OCI-LY1 (cell line): Measurements from ENCODE around the gene FXYD6.

ENCODE experiments used
- H2AFZ ChIP-seq: fragments of 200-600 bp; sonication (generic), shearing (Covaris generic); 2 replicates; pipeline ENCODE4 v1.6.0; 2014; ENCODE audit warnings: antibody characterized with exemption, mild to moderate bottlenecking, low read length
- H3F3A ChIP-seq: fragments of 200-600 bp; sonication (generic), shearing (Covaris generic); 2 replicates; pipeline ENCODE4 v1.6.0; 2014; ENCODE audit warnings: mild to moderate bottlenecking, antibody characterized with exemption, low read length, moderate library complexity; ENCODE audit not compliant: insufficient read depth
- H3K27ac ChIP-seq: fragments of 200-600 bp; sonication (generic); 2 replicates; pipeline ENCODE4 v1.5.1; 2014; ENCODE audit warnings: low read length, mixed run types, mild to moderate bottlenecking, low read depth; ENCODE audit not compliant: poor library complexity, severe bottlenecking
- H3K27me3 ChIP-seq: fragments of 200-600 bp; sonication (generic); 2 replicates; pipeline ENCODE4 v1.6.0; 2014; ENCODE audit warnings: antibody characterized with exemption, mild to moderate bottlenecking, low read length, moderate library complexity; ENCODE audit not compliant: insufficient read depth
- H3K36me3 ChIP-seq: fragments of 200-600 bp; sonication (generic); 2 replicates; pipeline ENCODE4 v1.6.1; 2014; ENCODE audit warnings: mild to moderate bottlenecking, antibody characterized with exemption, low read length, moderate library complexity, mixed read lengths; ENCODE audit not compliant: insufficient read depth
- H3K4me1 ChIP-seq: fragments of 200-600 bp; sonication (generic); 2 replicates; pipeline ENCODE4 v1.5.1; 2014; ENCODE audit warnings: mild to moderate bottlenecking, low read length, moderate library complexity; ENCODE audit not compliant: insufficient read depth, severe bottlenecking
- H3K4me2 ChIP-seq: fragments of 200-600 bp; sonication (generic), shearing (Covaris generic); 2 replicates; pipeline ENCODE4 v1.6.1; 2014; ENCODE audit warnings: low read length
- H3K4me3 ChIP-seq: fragments of 200-600 bp; sonication (generic); 2 replicates; pipeline ENCODE4 v1.5.1; 2014; ENCODE audit warnings: low read length, low read depth, mild to moderate bottlenecking, mixed read lengths; ENCODE audit not compliant: poor library complexity, severe bottlenecking
- H3K79me2 ChIP-seq: fragments of 200-600 bp; shearing (Covaris generic); 2 replicates; pipeline ENCODE4 v1.6.1; 2016; ENCODE audit warnings: mixed run types, low read length, mixed read lengths; ENCODE audit not compliant: insufficient read depth
- H3K9ac ChIP-seq: fragments of 200-600 bp; sonication (generic), shearing (Covaris generic); 2 replicates; pipeline ENCODE4 v1.6.1; 2014; ENCODE audit warnings: mild to moderate bottlenecking, low read length, mixed read lengths
- H3K9me2 ChIP-seq: fragments of 200-600 bp; sonication (generic), shearing (Covaris generic); 2 replicates; pipeline ENCODE4 v1.6.1; 2014; ENCODE audit warnings: low read depth, mild to moderate bottlenecking, low read length, mixed read lengths
- H3K9me3 ChIP-seq: fragments of 200-600 bp; shearing (Covaris generic); 2 replicates; pipeline ENCODE4 v1.6.1; 2014; ENCODE audit warnings: low read length, mixed read lengths
- H4K20me1 ChIP-seq: fragments of 200-600 bp; sonication (generic), shearing (Covaris generic); 2 replicates; pipeline ENCODE4 v1.6.0; 2016; ENCODE audit warnings: mild to moderate bottlenecking, low read length; ENCODE audit not compliant: insufficient read depth
- CTCF ChIP-seq: fragments of 200-600 bp; sonication (generic), shearing (Covaris generic); IDR thresholded peaks from 2 replicates; pipeline ENCODE4 v1.5.1; 2017; ENCODE audit warnings: mild to moderate bottlenecking, antibody characterized with exemption, low read length, moderate library complexity, mixed read lengths
- EZH2 ChIP-seq: fragments of 200-600 bp; sonication (generic), shearing (Covaris generic); IDR thresholded peaks from 2 replicates; pipeline ENCODE4 v1.8.0; 2017; ENCODE audit warnings: borderline replicate concordance, mixed run types, mild to moderate bottlenecking, antibody characterized with exemption, low read length, moderate library complexity, mixed read lengths

FXYD6 gene

GRCh38 chr11:117795638-117796455 is 80.6 kb downstream of the FXYD6 start:
- no peaks in the 10 kb centered on the region for H3K27me3 ChIP-seq

GRCh38 chr11:117794772-117795629 is 81.5 kb downstream of the FXYD6 start:
- Histone ChIP-seq H3K4me3 (no peak overlapping the region), H3K9me3 (no peaks in the 10 kb centered on the region), H3K36me3 (no peaks in the 10 kb centered on the region), H4K20me1 (no peaks in the 10 kb centered on the region), H3K27me3 (no peaks in the 10 kb centered on the region), H3K9ac (no peak overlapping the region), H3K27ac (no peak overlapping the region), H3K4me1 (no peaks in the 10 kb centered on the region), H2AFZ (no peak overlapping the region), H3F3A (no peaks in the 10 kb centered on the region), H3K79me2 (no peaks in the 10 kb centered on the region), H3K4me2 (no peak overlapping the region), H3K9me2 (no peaks in the 10 kb centered on the region)
- TF ChIP-seq CTCF (no peak), EZH2 (no peak)

More at GRCh38 chr11:117795638-117796455, 80.6 kb downstream of the FXYD6 start:
- no peaks in the 10 kb centered on the region for H4K20me1 ChIP-seq
- H3K27ac ChIP-seq = no peak overlapping the region
- no peaks in the 10 kb centered on the region for H3K36me3 ChIP-seq
- no peak for TF ChIP-seq EZH2
- no peak for TF ChIP-seq CTCF
- H3K9me2 ChIP-seq = no peaks in the 10 kb centered on the region
- H3K4me2 ChIP-seq = no peak overlapping the region
- no peak overlapping the region for H3K9ac ChIP-seq
- H2AFZ ChIP-seq = no peak overlapping the region
- no peaks in the 10 kb centered on the region for H3K79me2 ChIP-seq
- no peaks in the 10 kb centered on the region for H3K4me1 ChIP-seq
- H3K4me3 ChIP-seq = no peak overlapping the region
- no peaks in the 10 kb centered on the region for H3F3A ChIP-seq
- no peaks in the 10 kb centered on the region for H3K9me3 ChIP-seq

- Histone ChIP-seq H3K9ac (no peak overlapping the region), H4K20me1 (no peaks in the 10 kb centered on the region), H3K4me2 (no peak overlapping the region), H3K27me3 (no peaks in the 10 kb centered on the region), H2AFZ (no peak overlapping the region), H3K79me2 (no peaks in the 10 kb centered on the region), H3K9me3 (no peaks in the 10 kb centered on the region), H3K4me1 (no peaks in the 10 kb centered on the region), H3K27ac (no peak overlapping the region), H3K4me3 (no peak overlapping the region), H3F3A (no peaks in the 10 kb centered on the region), H3K9me2 (no peaks in the 10 kb centered on the region), H3K36me3 (no peaks in the 10 kb centered on the region)
- TF ChIP-seq CTCF (no peak), EZH2 (no peak)
Measured at GRCh38 chr11:117794135-117794534, 82.3 kb downstream of the FXYD6 start.
